Activated CD8-positive, alpha-beta memory T cell treated with anti-CD3 and anti-CD28 coated beads, Interleukin-2, amount 10 ng/mL, durations not matched to agents 7 days and 5 days (primary cell): ENCODE measurements around the gene C11orf91. TPM values are rescaled to one million over a fixed set of nuclear protein-coding genes. Genes with fewer than 3 reads are reported as not detected.
A peak's percentile ranks its signal among the peaks of the same experiment; 100 is the strongest.
"Not testable (repeated sequence)": the region's sequence is repeated elsewhere in the genome, so short reads cannot be mapped to it uniquely, and the experiment has no call there.

Source experiments
- ATAC-seq: fragments of 150-1000 bp; cut with Tn5 transposase; one replicate; pipeline ENCODE4 v1.10.0; 2021; ENCODE audit warnings: moderate library complexity
- CTCF ChIA-PET: fragments of 350-600 bp; sonication (Branson Sonifier 250); formaldehyde crosslinking; loops from one replicate; lab custom pipeline; 2021; ENCODE audit warnings: antibody characterized with exemption; lab: Charles Lee
- DNase-seq: peaks from one replicate; pipeline ENCODE4 v3.0.0-alpha.2; 2020
- H3K27ac Mint-ChIP-seq: one replicate; pipeline ENCODE4 v1.8.0; 2021; ENCODE audit warnings: mild to moderate bottlenecking, mixed read lengths
- H3K27me3 Mint-ChIP-seq: one replicate; pipeline ENCODE4 v1.8.0; 2021; ENCODE audit warnings: mixed read lengths
- H3K36me3 Mint-ChIP-seq: one replicate; pipeline ENCODE4 v1.8.0; 2021; ENCODE audit warnings: mild to moderate bottlenecking, mixed read lengths
- H3K4me1 Mint-ChIP-seq: one replicate; pipeline ENCODE4 v1.8.0; 2021; ENCODE audit warnings: mixed read lengths
- H3K4me3 Mint-ChIP-seq: one replicate; pipeline ENCODE4 v1.8.0; 2021; ENCODE audit warnings: mild to moderate bottlenecking, moderate library complexity, mixed read lengths
- H3K9me3 Mint-ChIP-seq: one replicate; pipeline ENCODE4 v1.8.0; 2022; ENCODE audit warnings: low read depth, mixed read lengths
- total RNA-seq, 2 experiments: library from RNA; stranded (reverse); gene quantifications; one replicate each; pipeline ENCODE4 v1.2.3, GENCODE V29; 2021

Gene C11orf91
- total RNA-seq, 2 experiments from 2014 or later, result not detected

- Mint-ChIP-seq H3K4me3 (no peak overlapping the region), H3K9me3 (no peaks in the 10 kb centered on the region), H3K36me3 (no peaks in the 10 kb centered on the region), H3K27me3 (peaks cover 3% of the 10 kb centered on the region), H3K4me1 (peaks cover 3% of the 10 kb centered on the region), H3K27ac (no peak overlapping the region)
- ATAC-seq (no peak), DNase-seq (no peak)
- CTCF ChIA-PET, result interaction anchor here (1.3 kb wide), 1 partner anchor 10 kb away, joined by 4 read pairs; the partner anchor contains the start of gene C11orf91
These were observed 10.1 kb downstream of the C11orf91 start for GRCh38 chr11:33690290-33691065.

GRCh38 chr11:33689501-33689900, 11.1 kb downstream of the C11orf91 start:
- Mint-ChIP-seq H3K36me3 (no peaks in the 10 kb centered on the region), H3K4me3 (no peak overlapping the region), H3K4me1 (peaks cover 3% of the 10 kb centered on the region), H3K9me3 (no peaks in the 10 kb centered on the region), H3K27ac (no peak overlapping the region), H3K27me3 (peaks cover 8% of the 10 kb centered on the region)
- ATAC-seq (no peak), DNase-seq (no peak)
- CTCF ChIA-PET, result interaction anchor here (1.3 to 2.2 kb wide), 2 partner anchors 11 to 146 kb away, joined by 4 to 5 read pairs; partner anchors contain the start of gene C11orf91

GRCh38 chr11:33689085-33689484, 11.5 kb downstream of the C11orf91 start:
- CTCF ChIA-PET, result interaction anchor here (1.3 to 2.2 kb wide), 3 partner anchors 11 to 146 kb away, joined by 4 to 6 read pairs (median 5); partner anchors contain the start of gene C11orf91
- Mint-ChIP-seq H3K4me3 (no peak overlapping the region), H3K36me3 (no peaks in the 10 kb centered on the region), H3K27ac (no peak overlapping the region), H3K9me3 (no peaks in the 10 kb centered on the region), H3K27me3 (peaks cover 12% of the 10 kb centered on the region), H3K4me1 (peaks cover 3% of the 10 kb centered on the region)
- no peak for ATAC-seq
- no peak for DNase-seq

- Mint-ChIP-seq H3K4me1 (peaks cover 3% of the 10 kb centered on the region), H3K27ac (no peak overlapping the region), H3K9me3 (no peaks in the 10 kb centered on the region), H3K4me3 (no peak overlapping the region), H3K27me3 (peaks cover 18% of the 10 kb centered on the region), H3K36me3 (no peaks in the 10 kb centered on the region)
- ATAC-seq (no peak), DNase-seq (no peak)
- CTCF ChIA-PET, result interaction anchor here (2.0 to 2.2 kb wide), 2 partner anchors 12 to 145 kb away, joined by 5 to 6 read pairs; no protein-coding TSS in a partner anchor
These were observed 12.7 kb downstream of the C11orf91 start for GRCh38 chr11:33687733-33688479.

- H3K4me3 Mint-ChIP-seq, result no peak overlapping the region
- peaks cover 2% of the 10 kb centered on the region for H3K36me3 Mint-ChIP-seq
- no peak overlapping the region for H3K27ac Mint-ChIP-seq
- peaks cover 44% of the 10 kb centered on the region for H3K27me3 Mint-ChIP-seq
- CTCF ChIA-PET, result no interaction called here
- ATAC-seq (no peak), DNase-seq (no peak)
- peaks cover 3% of the 10 kb centered on the region for H3K4me1 Mint-ChIP-seq
- H3K9me3 Mint-ChIP-seq, result no peaks in the 10 kb centered on the region
These were observed 15.5 kb downstream of the C11orf91 start for GRCh38 chr11:33685082-33685481.

GRCh38 chr11:33684003-33684706, 16.5 kb downstream of the C11orf91 start:
- Mint-ChIP-seq H3K4me1 (peaks cover 6% of the 10 kb centered on the region), H3K36me3 (peaks cover 2% of the 10 kb centered on the region), H3K27ac (no peak overlapping the region), H3K4me3 (no peak overlapping the region), H3K9me3 (no peaks in the 10 kb centered on the region), H3K27me3 (peaks cover 53% of the 10 kb centered on the region)
- CTCF ChIA-PET, result no interaction called here
- ATAC-seq (no peak), DNase-seq (no peak)

- CTCF ChIA-PET, result no interaction called here
These were observed 18.2 kb downstream of the C11orf91 start for GRCh38 chr11:33682446-33682845.

GRCh38 chr11:33682019-33682418, 18.6 kb downstream of the C11orf91 start:
- Mint-ChIP-seq H3K9me3 (no peaks in the 10 kb centered on the region), H3K27ac (no peak overlapping the region), H3K36me3 (peaks cover 2% of the 10 kb centered on the region), H3K4me3 (no peak overlapping the region), H3K4me1 (peaks cover 11% of the 10 kb centered on the region), H3K27me3 (peaks cover 72% of the 10 kb centered on the region)
- no peak for DNase-seq
- CTCF ChIA-PET, result no interaction called here
- ATAC-seq, result no peak

More at GRCh38 chr11:33682446-33682845, 18.2 kb downstream of the C11orf91 start:
- Mint-ChIP-seq H3K4me3 (no peak overlapping the region), H3K27ac (no peak overlapping the region), H3K4me1 (peaks cover 11% of the 10 kb centered on the region), H3K36me3 (peaks cover 2% of the 10 kb centered on the region), H3K9me3 (no peaks in the 10 kb centered on the region), H3K27me3 (peaks cover 68% of the 10 kb centered on the region)
- ATAC-seq (no peak), DNase-seq (no peak)

GRCh38 chr11:33678616-33679015, 22.0 kb downstream of the C11orf91 start:
- CTCF ChIA-PET, DNase-seq, H3K36me3 Mint-ChIP-seq, H3K9me3 Mint-ChIP-seq, ATAC-seq, H3K4me3 Mint-ChIP-seq, H3K27ac Mint-ChIP-seq: not testable (repeated sequence)
- Mint-ChIP-seq H3K27me3 (peaks cover 67% of the 10 kb centered on the region), H3K4me1 (peaks cover 11% of the 10 kb centered on the region)

- Mint-ChIP-seq H3K4me3 (no peak overlapping the region), H3K9me3 (no peaks in the 10 kb centered on the region), H3K4me1 (peaks cover 19% of the 10 kb centered on the region), H3K27ac (no peak overlapping the region), H3K36me3 (no peaks in the 10 kb centered on the region), H3K27me3 (peaks cover 34% of the 10 kb centered on the region)
- CTCF ChIA-PET, result no interaction called here
- ATAC-seq (no peak), DNase-seq (no peak)
These were observed 26.4 kb downstream of the C11orf91 start for GRCh38 chr11:33674035-33674814.

- no peaks in the 10 kb centered on the region for H3K36me3 Mint-ChIP-seq
- no peak overlapping the region for H3K4me3 Mint-ChIP-seq
- ATAC-seq (no peak), DNase-seq (no peak)
- CTCF ChIA-PET, result no interaction called here
- H3K27ac Mint-ChIP-seq, result no peak overlapping the region
- peaks cover 21% of the 10 kb centered on the region for H3K27me3 Mint-ChIP-seq
- no peaks in the 10 kb centered on the region for H3K9me3 Mint-ChIP-seq
- peaks cover 15% of the 10 kb centered on the region for H3K4me1 Mint-ChIP-seq
These were observed 28.4 kb downstream of the C11orf91 start for GRCh38 chr11:33672273-33672672.

- peak; percentile 85 for ATAC-seq
- CTCF ChIA-PET, result no interaction called here
- Mint-ChIP-seq H3K27ac (peak overlapping the region; percentile 3), H3K4me3 (no peak overlapping the region), H3K27me3 (peaks cover 16% of the 10 kb centered on the region), H3K4me1 (peaks cover 15% of the 10 kb centered on the region), H3K36me3 (no peaks in the 10 kb centered on the region), H3K9me3 (no peaks in the 10 kb centered on the region)
- DNase-seq, result peak; percentile 56
These were observed 30.2 kb downstream of the C11orf91 start for GRCh38 chr11:33670250-33671011.
